Measurements from ENCODE around the gene FGF1. TPM values are rescaled to one million over a fixed set of nuclear protein-coding genes. Genes with fewer than 3 reads are reported as not detected.
A peak's percentile ranks its signal among the peaks of the same experiment; 100 is the strongest.

FGF1 gene
- total RNA-seq, 1 experiment from 2014 or later = 3.2 TPM

- Histone ChIP-seq H3K9ac (ENCODE audit: extremely low read depth, insufficient read length, low read length) (no peak overlapping the region), H3K27ac (ENCODE audit: insufficient read length, low read depth, low read length) (peak overlapping the region; percentile 31)
Measured at GRCh38 chr5:142683881-142684505, 1.9 kb downstream of the FGF1 start.

More at GRCh38 chr5:142683881-142684505, 1.9 kb downstream of the FGF1 start:
- H3K4me1 ChIP-seq (ENCODE audit: insufficient read depth, low read length) = peaks cover 19% of the 10 kb centered on the region; the same call in 1 of the 2 replicates
- H3K9me3 ChIP-seq (ENCODE audit: control insufficient read depth, low read depth, low read length) = no peaks in the 10 kb centered on the region
- no peak overlapping the region for H2AK5ac ChIP-seq (ENCODE audit: insufficient read length, low read length)
- no peak overlapping the region for H4K5ac ChIP-seq (ENCODE audit: insufficient read length, low read depth, low read length)
- Mint-ChIP-seq H3K27me3 (ENCODE audit: low read depth) (no peaks in the 10 kb centered on the region), H3K27ac (peak overlapping the region; percentile 92 to 98 (median 97); a peak in 4 of 7 replicates), H3K9me3 (no peaks in the 10 kb centered on the region; a peak in 1 of 5 replicates), H3K36me3 (ENCODE audit: insufficient read depth in 1 of 3, low read depth in 3 of 3) (peaks cover 0 to 6% (median 4%) of the 10 kb centered on the region in 3 experiments; a peak in 3 of 7 replicates), H3K4me1 (peaks cover 55 to 56% of the 10 kb centered on the region in 2 experiments), H3K4me3 (no peak overlapping the region)
- no peak overlapping the region for H3K4me2 ChIP-seq (ENCODE audit: insufficient read depth, insufficient read length, low read length)
- H3T11ph ChIP-seq (ENCODE audit: low read length) = no peak overlapping the region
- no peaks in the 10 kb centered on the region for H4K20me1 ChIP-seq (ENCODE audit: control insufficient read depth, insufficient read depth, insufficient read length)
- no peak overlapping the region for H3K14ac ChIP-seq (ENCODE audit: insufficient read depth, low read length)
- H2BK5ac ChIP-seq (ENCODE audit: insufficient read length, low read length) = no peak overlapping the region
- no peak for DNase-seq
- no peaks in the 10 kb centered on the region for H3K23me2 ChIP-seq (ENCODE audit: insufficient read length, low read depth, low read length, poor library complexity, severe bottlenecking)
- H2BK12ac ChIP-seq (ENCODE audit: insufficient read length, low read depth, low read length) = no peak overlapping the region
- no peak for TF ChIP-seq CTCF (conservative IDR thresholded peaks at IDR 0.05)
- no peak overlapping the region for H2BK20ac ChIP-seq (ENCODE audit: low read depth, low read length, poor library complexity, severe bottlenecking)
- no peak overlapping the region for H4K91ac ChIP-seq (ENCODE audit: insufficient read length, low read depth, low read length)
- H4K8ac ChIP-seq (replicated peaks; ENCODE audit: insufficient read length, low read depth, low read length) = no peak overlapping the region
- no peak overlapping the region for H2BK15ac ChIP-seq (ENCODE audit: low read depth, low read length)
- no peak overlapping the region for H3K56ac ChIP-seq (ENCODE audit: insufficient read length, low read depth, low read length)
- no peak overlapping the region for H2BK120ac ChIP-seq (ENCODE audit: low read depth, low read length, poor library complexity, severe bottlenecking)
- no peak overlapping the region for H2AFZ ChIP-seq (ENCODE audit: low read length)
- H3K23ac ChIP-seq (ENCODE audit: insufficient read length, low read depth, low read length) = no peak overlapping the region
- no CpG with 5 or more reads among the region's 5 CpGs for WGBS (ENCODE audit: extremely low coverage, insufficient read length, low lambda C conversion rate)
- no peaks in the 10 kb centered on the region for H3K79me2 ChIP-seq (ENCODE audit: insufficient read depth, low read length)
- H3K79me1 ChIP-seq (ENCODE audit: insufficient read depth, low read depth, low read length, poor library complexity, severe bottlenecking) = no peaks in the 10 kb centered on the region
- H3K18ac ChIP-seq (ENCODE audit: insufficient read length, low read depth, low read length) = no peak overlapping the region
- H3K4ac ChIP-seq (ENCODE audit: low read depth, low read length) = no peak overlapping the region
- no peaks in the 10 kb centered on the region for H3K27me3 ChIP-seq (ENCODE audit: insufficient read depth, low read length)
